Epidermal melanocyte (primary cell): ENCODE results near the gene PROSER3.
"Not testable (repeated sequence)": the region's sequence is repeated elsewhere in the genome, so short reads cannot be mapped to it uniquely, and the experiment has no call there.

Experiments
- DNase-seq: peaks from one replicate; pipeline ENCODE4 v3.0.0; 2011; ENCODE audit warnings: low spot score; ENCODE audit not compliant: insufficient read length

PROSER3 gene

GRCh38 chr19:35722461-35722860 is 35.5 kb upstream of the PROSER3 start:
- no peak for DNase-seq

- peak; percentile 10 for DNase-seq
Observed at GRCh38 chr19:35722897-35723296, 35.1 kb upstream of the PROSER3 start.

- DNase-seq: no peak
Observed at GRCh38 chr19:35723671-35724070, 34.3 kb upstream of the PROSER3 start.

DNA sequence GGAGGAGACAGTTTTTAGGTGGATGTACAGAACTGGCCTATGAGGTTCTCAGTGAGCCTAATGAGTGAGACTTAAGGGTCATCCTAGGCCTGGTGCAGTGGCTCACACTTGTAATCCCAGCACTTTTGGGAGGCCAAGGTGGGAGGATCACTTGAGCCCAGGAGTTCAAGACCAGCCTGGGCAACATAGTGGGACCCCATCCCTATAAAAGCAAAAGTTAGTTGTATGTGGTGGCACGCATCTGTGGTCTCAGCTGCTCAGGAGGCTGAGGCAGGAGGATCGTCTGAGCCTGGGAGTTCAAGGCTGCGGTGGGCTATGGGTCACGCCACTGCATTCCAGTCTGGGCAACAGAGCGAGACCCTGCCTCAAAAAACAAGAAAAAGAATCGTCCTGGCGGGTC is 33.8 kb upstream of the PROSER3 start:
- not testable (repeated sequence) for DNase-seq

- no peak for DNase-seq
Observed at GRCh38 chr19:35724560-35724959, 33.4 kb upstream of the PROSER3 start.

DNA sequence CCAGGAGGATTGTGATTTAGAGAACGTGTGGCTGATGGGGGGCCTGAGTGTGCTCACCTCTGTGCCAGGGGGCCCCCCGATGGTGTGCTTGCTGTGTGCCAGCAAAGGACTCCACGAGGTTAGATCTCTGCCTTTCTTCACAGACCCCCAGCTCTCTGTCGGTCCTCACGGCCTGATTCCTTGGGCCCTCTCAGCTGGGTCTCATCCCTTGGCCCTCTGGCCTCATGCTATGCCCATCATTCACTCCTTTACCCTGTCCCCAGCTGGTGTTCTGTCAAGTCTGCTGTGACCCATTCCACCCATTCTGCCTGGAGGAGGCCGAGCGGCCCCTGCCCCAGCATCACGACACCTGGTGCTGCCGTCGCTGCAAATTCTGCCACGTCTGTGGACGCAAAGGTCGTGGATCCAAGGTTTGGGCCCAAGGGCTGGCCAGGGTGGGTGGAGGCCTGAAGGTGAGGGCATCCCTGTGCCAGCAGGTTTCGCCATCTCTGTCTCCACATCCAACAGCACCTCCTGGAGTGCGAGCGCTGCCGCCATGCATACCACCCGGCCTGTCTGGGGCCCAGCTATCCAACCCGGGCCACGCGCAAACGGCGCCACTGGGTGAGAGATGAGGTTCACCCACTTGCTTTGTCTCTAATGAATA is 32.6 kb upstream of the PROSER3 start:
- peak; percentile 10 for DNase-seq

- peak; percentile 8 for DNase-seq
Observed at GRCh38 chr19:35727053-35727955, 30.7 kb upstream of the PROSER3 start.

DNA sequence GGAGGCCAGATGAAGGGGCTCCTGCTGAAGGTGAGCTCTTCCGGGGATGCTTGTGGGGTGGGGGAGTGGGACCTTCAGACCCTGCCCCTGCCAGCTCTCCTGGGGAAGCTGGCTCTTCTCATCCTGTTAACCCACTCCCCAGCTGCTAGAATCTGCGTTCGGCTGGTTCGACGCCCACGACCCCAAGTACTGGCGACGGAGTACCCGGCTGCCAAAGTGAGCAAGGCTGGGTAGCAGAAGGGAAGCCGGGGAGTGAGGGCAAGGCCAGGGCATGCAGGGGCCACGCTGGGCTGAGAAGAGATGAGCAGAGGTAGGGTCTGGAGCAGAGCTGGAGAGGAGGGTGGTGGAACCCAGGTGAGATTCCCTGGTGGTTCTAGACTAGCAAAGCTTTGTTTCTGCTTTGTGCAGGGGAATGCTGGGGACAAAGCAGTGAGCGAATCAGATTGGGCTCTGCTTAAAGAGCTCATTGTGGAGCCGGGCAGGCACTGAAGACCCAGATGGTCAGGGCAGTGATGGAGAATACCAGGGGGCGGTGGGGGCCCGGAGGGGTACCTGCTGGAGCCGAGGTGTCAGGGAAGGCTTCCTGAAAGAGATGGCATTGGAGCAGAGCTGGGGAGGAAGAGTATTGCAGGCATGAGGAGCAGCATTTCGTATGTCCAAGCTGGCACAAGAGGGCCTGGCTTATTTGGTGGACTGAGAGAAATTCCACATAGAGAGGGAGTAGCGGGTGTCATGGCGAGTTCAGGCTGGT is 29.8 kb upstream of the PROSER3 start:
- peak; percentile 4 for DNase-seq

GRCh38 chr19:35729021-35729420 is 29.0 kb upstream of the PROSER3 start:
- peak; percentile 5 for DNase-seq

DNA sequence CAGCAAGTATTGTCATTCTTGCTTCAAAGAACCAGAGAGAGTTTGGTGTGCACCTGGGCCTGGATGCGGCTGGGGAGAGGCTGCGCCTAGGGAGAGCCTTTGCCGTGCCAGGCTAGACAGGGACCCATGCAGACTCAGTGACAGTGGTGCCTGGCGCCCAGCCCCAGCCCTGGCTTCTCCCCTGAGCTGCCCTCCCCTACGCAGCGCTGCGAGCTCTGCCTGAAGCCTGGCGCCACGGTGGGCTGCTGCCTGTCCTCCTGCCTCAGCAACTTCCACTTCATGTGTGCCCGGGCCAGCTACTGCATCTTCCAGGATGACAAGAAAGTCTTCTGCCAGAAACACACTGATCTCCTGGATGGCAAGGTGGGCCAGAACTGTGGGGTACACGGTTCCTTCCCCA is 28.2 kb upstream of the PROSER3 start:
- no peak for DNase-seq

GRCh38 chr19:35730326-35730725 is 27.6 kb upstream of the PROSER3 start:
- DNase-seq: peak; percentile 10

GRCh38 chr19:35731353-35731752 is 26.6 kb upstream of the PROSER3 start:
- no peak for DNase-seq

GRCh38 chr19:35731779-35732405 is 26.1 kb upstream of the PROSER3 start:
- DNase-seq: peak; percentile 8

DNA sequence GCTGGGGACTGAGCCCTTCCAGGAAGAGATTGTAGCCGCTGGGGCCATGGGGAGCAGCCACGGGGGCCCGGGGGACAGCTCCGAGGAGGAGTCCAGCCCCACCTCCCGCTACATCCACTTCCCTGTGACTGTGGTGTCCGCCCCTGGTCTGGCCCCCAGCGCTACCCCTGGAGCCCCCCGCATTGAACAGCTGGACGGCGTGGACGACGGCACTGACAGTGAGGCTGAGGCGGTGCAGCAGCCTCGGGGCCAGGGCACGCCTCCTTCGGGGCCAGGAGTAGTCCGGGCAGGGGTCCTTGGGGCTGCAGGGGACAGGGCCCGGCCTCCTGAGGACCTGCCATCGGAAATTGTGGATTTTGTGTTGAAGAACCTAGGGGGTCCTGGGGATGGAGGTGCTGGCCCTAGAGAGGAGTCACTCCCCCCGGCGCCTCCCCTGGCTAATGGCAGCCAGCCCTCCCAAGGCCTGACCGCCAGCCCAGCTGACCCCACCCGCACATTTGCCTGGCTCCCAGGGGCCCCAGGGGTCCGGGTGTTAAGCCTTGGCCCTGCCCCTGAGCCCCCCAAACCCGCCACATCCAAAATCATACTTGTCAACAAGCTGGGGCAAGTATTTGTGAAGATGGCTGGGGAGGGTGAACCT is 25.3 kb upstream of the PROSER3 start:
- peak; percentile 1 for DNase-seq

DNA sequence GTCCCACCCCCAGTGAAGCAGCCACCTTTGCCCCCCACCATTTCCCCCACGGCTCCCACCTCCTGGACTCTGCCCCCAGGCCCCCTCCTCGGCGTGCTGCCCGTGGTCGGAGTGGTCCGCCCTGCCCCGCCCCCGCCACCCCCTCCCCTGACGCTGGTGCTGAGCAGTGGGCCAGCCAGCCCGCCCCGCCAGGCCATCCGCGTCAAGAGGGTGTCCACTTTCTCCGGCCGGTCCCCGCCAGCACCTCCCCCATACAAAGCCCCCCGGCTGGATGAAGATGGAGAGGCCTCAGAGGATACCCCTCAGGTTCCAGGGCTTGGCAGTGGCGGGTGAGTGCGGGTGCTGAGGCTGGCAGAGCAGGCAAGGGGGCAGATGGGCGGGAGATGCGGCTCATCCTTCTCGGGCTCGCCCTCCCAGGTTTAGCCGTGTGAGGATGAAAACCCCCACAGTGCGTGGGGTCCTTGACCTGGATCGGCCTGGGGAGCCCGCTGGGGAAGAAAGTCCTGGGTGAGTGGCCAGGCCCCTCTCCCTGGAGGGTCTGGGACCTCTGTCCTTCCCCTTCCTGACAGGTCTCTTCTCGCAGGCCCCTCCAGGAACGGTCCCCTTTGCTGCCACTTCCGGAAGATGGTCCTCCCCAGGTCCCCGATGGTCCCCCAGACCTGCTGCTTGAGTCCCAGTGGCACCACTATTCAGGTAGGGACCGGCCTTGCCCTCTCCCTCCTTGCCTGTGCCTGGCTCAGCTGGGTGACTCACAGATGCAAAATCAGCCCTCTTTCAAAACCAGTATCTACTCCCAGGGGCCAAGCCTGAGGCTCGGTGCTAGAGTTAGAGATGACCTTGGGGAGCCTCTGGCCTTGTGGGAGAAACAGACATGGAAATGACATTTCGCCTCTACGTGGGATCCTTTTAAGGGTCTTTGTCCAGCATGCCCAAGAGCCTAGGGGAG is 24.5 kb upstream of the PROSER3 start:
- DNase-seq: no peak

DNA sequence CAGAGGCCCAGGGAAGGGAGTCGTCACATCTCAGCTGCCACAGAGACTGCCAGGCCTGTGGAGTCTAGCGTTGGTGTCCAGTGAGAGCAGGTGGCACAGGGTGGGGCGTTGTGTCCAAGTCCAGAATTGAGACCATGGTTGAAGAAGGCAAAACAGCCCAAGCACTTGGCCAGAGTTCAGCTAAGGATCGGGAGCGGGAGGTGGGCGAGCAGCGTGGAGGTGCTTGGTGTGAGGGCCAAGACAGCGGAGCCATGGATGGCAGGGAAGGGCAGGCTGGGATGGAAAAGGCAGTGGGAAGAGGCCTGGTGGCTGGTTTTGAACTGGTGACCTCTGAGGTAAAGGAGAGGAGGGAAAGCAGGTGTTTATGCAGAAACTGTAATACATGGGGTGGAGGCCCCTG is 23.7 kb upstream of the PROSER3 start:
- DNase-seq: no peak

DNA sequence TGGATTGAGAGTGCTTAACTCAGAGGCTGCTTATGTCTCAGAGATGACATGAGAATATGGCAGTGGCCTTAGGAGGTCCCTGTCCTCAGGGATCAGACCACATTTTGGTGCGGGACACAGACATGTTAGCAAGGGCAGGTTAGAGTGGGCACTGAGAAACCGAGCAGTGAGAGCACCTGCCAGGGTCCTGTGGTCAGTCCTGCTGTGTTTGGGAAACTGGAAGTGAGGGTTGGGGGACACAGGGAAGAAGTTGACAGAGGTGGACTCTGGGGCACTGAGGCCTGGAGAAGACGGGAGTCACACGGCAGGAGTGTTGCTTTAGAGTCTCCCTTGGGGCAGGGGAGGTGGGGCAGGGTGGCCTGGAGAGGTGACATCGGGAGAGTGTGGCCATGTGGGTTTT is 23.1 kb upstream of the PROSER3 start:
- no peak for DNase-seq

- DNase-seq: no peak
Observed at GRCh38 chr19:35736913-35737886, 20.8 kb upstream of the PROSER3 start.
